ENCODE results near the gene NKD1.

- TF ChIP-seq POLR2A (IDR thresholded peaks at IDR 0.05) (no peak), CTCF (IDR thresholded peaks at IDR 0.05) (no peak)
These were observed 103.7 kb downstream of the NKD1 start for GRCh38 chr16:50651835-50652438.

All from adrenal gland (tissue), 5 donors.